GM13976 (cell line): Measurements from ENCODE around the gene MRPL2.
A peak's percentile ranks its signal among the peaks of the same experiment; 100 is the strongest.

Experiments
- DNase-seq: peaks from one replicate; pipeline ENCODE4 v3.0.0; 2012; ENCODE audit warnings: low spot score
- CTCF ChIP-seq: IDR thresholded peaks from 2 replicates; pipeline ENCODE4 v1.5.1; 2012; ENCODE audit warnings: borderline replicate concordance, mild to moderate bottlenecking; ENCODE audit not compliant: insufficient read depth; ENCODE audit errors: extremely low read depth, missing control alignments, control extremely low read depth
- in situ Hi-C: fragments of 300-500 bp; cut with MboI; formaldehyde crosslinking; loops from one replicate; pipeline ENCODE4 v1.12.0; 2022; ENCODE audit warnings: low sequenced_read_pairs, mixed read lengths, inconsistent platforms; ENCODE audit not compliant: unreplicated experiment

Gene MRPL2

GRCh38 chr6:43059168-43060033 is at the start of gene MRPL2, which contains the start of gene KLC4:
Gene MRPL2, minus strand, starts transcription at chr6:43059434. Its CDS starts 53 bp downstream, at chr6:43059381.
Gene KLC4, plus strand, starts transcription at chr6:43059631. Its CDS starts 1,705 bp downstream, at chr6:43061336.
- TF ChIP-seq CTCF = no peak
- DNase-seq = peak; percentile 100
- in situ Hi-C loops = no loop called here

GRCh38 chr6:43107344-43108062 is 48.3 kb upstream of the MRPL2 start:
- no peak for TF ChIP-seq CTCF
- no peak for DNase-seq
- in situ Hi-C loops = no loop called here

- no peak for TF ChIP-seq CTCF
- in situ Hi-C loops = no loop called here
- no peak for DNase-seq
Measured at GRCh38 chr6:43105538-43106222, 46.4 kb upstream of the MRPL2 start.

GRCh38 chr6:43103253-43103876 is 44.1 kb upstream of the MRPL2 start:
- DNase-seq = no peak
- TF ChIP-seq CTCF = no peak
- in situ Hi-C loops = no loop called here

- TF ChIP-seq CTCF = no peak
- DNase-seq = no peak
- in situ Hi-C loops = no loop called here
Measured at GRCh38 chr6:43101497-43101896, 42.3 kb upstream of the MRPL2 start.

- TF ChIP-seq CTCF = no peak
- no peak for DNase-seq
- in situ Hi-C loops = no loop called here
Measured at GRCh38 chr6:43097502-43097901, 38.3 kb upstream of the MRPL2 start.
